Measurements from ENCODE around the gene CFAP141. TPM values are rescaled to one million over a fixed set of nuclear protein-coding genes. Genes with fewer than 3 reads are reported as not detected.
A peak's percentile ranks its signal among the peaks of the same experiment; 100 is the strongest.

Gene CFAP141
- total RNA-seq, 4 donors from 2014 or later = not detected

GRCh38 chr1:154181944-154182343 is 24.2 kb downstream of the CFAP141 start:
- peak overlapping the region; percentile 95 to 97 (median 96) for H3K27ac ChIP-seq
- no peak for TF ChIP-seq CTCF (IDR thresholded peaks at IDR 0.05)
- TF ChIP-seq POLR2A (IDR thresholded peaks at IDR 0.05) = peak; percentile 40
- TF ChIP-seq EP300 (IDR thresholded peaks at IDR 0.05; ENCODE audit: low read depth) = no peak
- peak in 2 of 3 donors; percentile 31 to 51 for TF ChIP-seq POLR2AphosphoS5 (IDR thresholded peaks at IDR 0.05)
- DNase-seq = no peak
- H3K36me3 ChIP-seq = peaks cover 0 to 7% (median 0%) of the 10 kb centered on the region in 4 donors
- H3K4me1 ChIP-seq = peaks cover 36 to 59% (median 53%) of the 10 kb centered on the region in 4 donors
- H3K9me3 ChIP-seq = no peaks in the 10 kb centered on the region
- in situ Hi-C loops (cut with MboI; ENCODE audit: low pct_ligation_motif_present in 1 of 4, low pct_unique_long_range_greater_than_20kb in 1 of 4, low sequenced_read_pairs in 3 of 4) = no loop called here
- no peaks in the 10 kb centered on the region for H3K27me3 ChIP-seq
- H3K4me3 ChIP-seq = peak overlapping the region; percentile 69 to 82 (median 74)
- WGBS, 2 donors (ENCODE audit: low coverage in 1 of 2) = 0 to 1% methylated on average over 3 to 6 of the region's 6 CpGs
- intact Hi-C loops (cut with DNase I; ENCODE audit: low total_unique reads) = no loop called here

GRCh38 chr1:154179946-154180687 is 26.0 kb downstream of the CFAP141 start:
- Histone ChIP-seq H3K9me3 (no peaks in the 10 kb centered on the region), H3K4me3 (peak overlapping the region in 2 of 4 donors; percentile 69 to 82), H3K4me1 (peaks cover 36 to 76% (median 67%) of the 10 kb centered on the region in 4 donors), H3K36me3 (peaks cover 0 to 15% (median 0%) of the 10 kb centered on the region in 4 donors), H3K27me3 (no peaks in the 10 kb centered on the region), H3K27ac (peak overlapping the region; percentile 95 to 97 (median 96))
- TF ChIP-seq CTCF (IDR thresholded peaks at IDR 0.05) = no peak
- peak in 1 of 3 donors; percentile 13 for TF ChIP-seq POLR2AphosphoS5 (IDR thresholded peaks at IDR 0.05)
- intact Hi-C loops (cut with DNase I; ENCODE audit: low total_unique reads) (no loop called here), in situ Hi-C loops (cut with MboI; ENCODE audit: low pct_ligation_motif_present in 1 of 4, low pct_unique_long_range_greater_than_20kb in 1 of 4, low sequenced_read_pairs in 3 of 4) (no loop called here)
- DNase-seq = peak; percentile 32
- WGBS, 2 donors (ENCODE audit: low coverage in 1 of 2) = 38 to 56% methylated on average over 2 to 3 of the region's 3 CpGs

GRCh38 chr1:154178911-154179811 is 27.0 kb downstream of the CFAP141 start:
- Histone ChIP-seq H3K4me3 (peak overlapping the region in 1 of 4 donors; percentile 82), H3K4me1 (peaks cover 36 to 76% (median 67%) of the 10 kb centered on the region in 4 donors), H3K27me3 (no peaks in the 10 kb centered on the region), H3K36me3 (peaks cover 0 to 15% (median 0%) of the 10 kb centered on the region in 4 donors), H3K27ac (peak overlapping the region; percentile 95 to 97 (median 96)), H3K9me3 (no peaks in the 10 kb centered on the region)
- DNase-seq = peak; percentile 49
- TF ChIP-seq POLR2A (IDR thresholded peaks at IDR 0.05) = peak; percentile 53
- peak; percentile 30 to 78 (median 63) for TF ChIP-seq POLR2AphosphoS5 (IDR thresholded peaks at IDR 0.05)
- no peak for TF ChIP-seq CTCF (IDR thresholded peaks at IDR 0.05)
- TF ChIP-seq EP300 (IDR thresholded peaks at IDR 0.05; ENCODE audit: low read depth) = no peak
- intact Hi-C loops (cut with DNase I; ENCODE audit: low total_unique reads) = no loop called here
- WGBS, 2 donors (ENCODE audit: low coverage in 1 of 2) = 58 to 68% methylated on average over 4 to 10 of the region's 10 CpGs
- in situ Hi-C loops (cut with MboI; ENCODE audit: low pct_ligation_motif_present in 1 of 4, low pct_unique_long_range_greater_than_20kb in 1 of 4, low sequenced_read_pairs in 3 of 4) = no loop called here

- in situ Hi-C loops (cut with MboI; ENCODE audit: low pct_ligation_motif_present in 1 of 4, low pct_unique_long_range_greater_than_20kb in 1 of 4, low sequenced_read_pairs in 3 of 4) = no loop called here
- no peaks in the 10 kb centered on the region for H3K27me3 ChIP-seq
- H3K36me3 ChIP-seq = peaks cover 0 to 24% (median 3%) of the 10 kb centered on the region in 4 donors
- TF ChIP-seq POLR2A (IDR thresholded peaks at IDR 0.05) = no peak
- TF ChIP-seq POLR2AphosphoS5 (IDR thresholded peaks at IDR 0.05) = no peak
- no peak for TF ChIP-seq EP300 (IDR thresholded peaks at IDR 0.05; ENCODE audit: low read depth)
- TF ChIP-seq CTCF (IDR thresholded peaks at IDR 0.05) = no peak
- DNase-seq = no peak
- peaks cover 36 to 69% (median 66%) of the 10 kb centered on the region in 4 donors for H3K4me1 ChIP-seq
- 14 to 46% methylated on average over 1 to 2 of the region's 2 CpGs for WGBS, 2 donors (ENCODE audit: low coverage in 1 of 2)
- H3K9me3 ChIP-seq = no peaks in the 10 kb centered on the region
- intact Hi-C loops (cut with DNase I; ENCODE audit: low total_unique reads) = no loop called here
- peak overlapping the region; percentile 95 to 97 (median 96) for H3K27ac ChIP-seq
- H3K4me3 ChIP-seq = no peak overlapping the region
Measured at GRCh38 chr1:154178013-154178412, 28.1 kb downstream of the CFAP141 start.
